ENCODE results near the gene KRTAP4-12.
"Not testable (repeated sequence)": the region's sequence is repeated elsewhere in the genome, so short reads cannot be mapped to it uniquely, and the experiment has no call there.

DNA sequence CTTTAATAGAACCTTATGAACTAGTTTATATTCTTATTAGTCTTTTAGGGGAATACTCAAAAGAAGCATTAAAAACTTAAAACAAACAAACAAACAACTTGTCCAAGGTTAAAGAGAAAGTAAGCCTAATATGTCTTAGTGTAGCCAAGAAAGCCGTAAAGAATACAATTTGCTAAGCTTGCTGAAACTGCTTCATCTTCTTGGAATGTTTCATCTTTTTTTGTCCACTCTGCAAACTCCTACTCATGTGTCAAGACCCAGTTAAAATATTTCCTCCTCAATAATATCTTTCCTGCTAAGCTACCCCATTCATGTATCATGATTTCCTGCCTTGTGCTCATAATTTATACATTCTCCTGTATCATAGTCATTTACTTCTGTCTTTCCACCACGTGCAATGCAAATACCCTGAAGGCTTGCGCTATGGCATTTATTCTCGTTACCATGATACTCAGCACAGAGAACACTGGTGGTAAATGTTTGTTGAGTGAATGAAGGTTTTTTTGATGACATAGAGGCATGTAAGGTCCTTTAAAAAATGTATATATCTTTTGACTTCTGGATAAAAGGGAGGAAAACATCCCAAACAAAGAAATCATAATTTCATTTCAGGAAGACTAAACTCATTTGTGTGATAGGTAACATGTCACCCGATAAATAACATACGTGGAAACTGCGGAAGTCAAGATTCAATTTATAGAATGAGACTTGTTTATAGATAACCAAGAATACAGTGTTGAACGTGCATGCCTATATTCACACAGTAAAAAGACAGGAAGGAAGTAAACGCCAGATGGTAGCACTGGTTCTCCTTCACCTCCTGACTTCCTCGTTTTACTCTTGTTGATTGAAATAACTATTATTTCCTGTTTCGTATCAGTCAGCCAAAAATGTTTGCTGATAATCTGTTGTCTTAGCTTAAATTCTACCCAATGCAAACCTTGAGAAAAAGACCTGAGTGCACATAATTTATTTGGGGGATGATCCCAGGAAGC is 4.0 kb downstream of the KRTAP4-12 start:
- not testable (repeated sequence) for TF ChIP-seq MYC (IDR thresholded peaks at IDR 0.05; ENCODE audit: insufficient read depth, insufficient read length, insufficient replicate concordance, low read length, severe bottlenecking); RBBP5 (conservative IDR thresholded peaks at IDR 0.05); JUNB (IDR thresholded peaks at IDR 0.05)
- TF ChIP-seq, protein P1, sequence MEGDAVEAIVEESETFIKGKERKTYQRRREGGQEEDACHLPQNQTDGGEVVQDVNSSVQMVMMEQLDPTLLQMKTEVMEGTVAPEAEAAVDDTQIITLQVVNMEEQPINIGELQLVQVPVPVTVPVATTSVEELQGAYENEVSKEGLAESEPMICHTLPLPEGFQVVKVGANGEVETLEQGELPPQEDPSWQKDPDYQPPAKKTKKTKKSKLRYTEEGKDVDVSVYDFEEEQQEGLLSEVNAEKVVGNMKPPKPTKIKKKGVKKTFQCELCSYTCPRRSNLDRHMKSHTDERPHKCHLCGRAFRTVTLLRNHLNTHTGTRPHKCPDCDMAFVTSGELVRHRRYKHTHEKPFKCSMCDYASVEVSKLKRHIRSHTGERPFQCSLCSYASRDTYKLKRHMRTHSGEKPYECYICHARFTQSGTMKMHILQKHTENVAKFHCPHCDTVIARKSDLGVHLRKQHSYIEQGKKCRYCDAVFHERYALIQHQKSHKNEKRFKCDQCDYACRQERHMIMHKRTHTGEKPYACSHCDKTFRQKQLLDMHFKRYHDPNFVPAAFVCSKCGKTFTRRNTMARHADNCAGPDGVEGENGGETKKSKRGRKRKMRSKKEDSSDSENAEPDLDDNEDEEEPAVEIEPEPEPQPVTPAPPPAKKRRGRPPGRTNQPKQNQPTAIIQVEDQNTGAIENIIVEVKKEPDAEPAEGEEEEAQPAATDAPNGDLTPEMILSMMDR (IDR thresholded peaks at IDR 0.05 in 2 of 3, conservative IDR thresholded peaks at IDR 0.05 in 1 of 3; ENCODE audit: control insufficient read depth in 2 of 3, extremely low read depth in 1 of 3, insufficient read depth in 1 of 3, low read depth in 3 of 3, low read length in 3 of 3), result not testable (repeated sequence)

Data from GM12878 (cell line).